Ovary (tissue), 3 donors: ENCODE measurements around the gene LARP4B.

Source experiments
- POLR2A ChIP-seq: fragments of 450-650 bp; IDR thresholded peaks from one replicate; pipeline ENCODE4 v1.6.1; 2017; ENCODE audit warnings: antibody characterized with exemption, mild to moderate bottlenecking, moderate library complexity
- TF ChIP-seq, protein P1 (sequence below), 3 donors: fragments of 450-650 bp in 2 of 3; fragments of 200-600 bp in 1 of 3; IDR thresholded peaks; one replicate each; pipeline versions ENCODE4 v1.5.1 to v1.8.0; 2016 to 2022; ENCODE audit warnings: antibody characterized with exemption in 3 of 3, mild to moderate bottlenecking in 1 of 3
- donor health status: DM: no; HTN: no; CAD: no.

DNA sequence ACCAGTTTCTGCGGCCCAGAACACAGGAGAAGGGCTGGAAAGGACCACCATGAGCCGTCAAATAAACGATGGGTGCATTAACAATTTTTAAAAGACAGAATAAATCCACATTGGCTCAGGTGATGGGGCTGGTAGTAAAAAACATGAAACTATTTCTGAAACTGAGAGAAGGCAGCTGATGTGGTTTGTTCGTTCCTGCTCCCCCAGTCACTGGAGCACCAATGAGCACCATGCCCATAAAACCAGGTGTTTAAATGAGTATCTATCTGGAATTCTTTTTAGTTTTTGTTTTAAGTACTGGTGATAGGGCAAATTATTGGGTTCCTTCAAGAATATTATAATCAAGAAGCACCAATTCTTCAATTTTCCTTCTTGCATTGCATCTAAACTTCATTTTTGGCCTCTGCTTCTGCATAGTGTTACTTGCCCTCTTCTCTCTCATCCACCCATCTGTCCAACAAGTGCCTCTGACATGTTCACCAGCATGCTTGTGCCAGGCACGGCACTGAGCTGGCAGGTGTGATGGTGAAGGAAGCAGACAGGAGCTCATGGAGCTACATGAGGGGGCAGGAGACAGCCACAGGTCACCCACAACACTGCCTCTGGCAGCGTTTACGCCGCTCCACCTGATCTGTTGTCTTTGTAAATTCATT, 65.5 kb downstream of the LARP4B start:
- no peak for TF ChIP-seq POLR2A
- TF ChIP-seq, protein P1, sequence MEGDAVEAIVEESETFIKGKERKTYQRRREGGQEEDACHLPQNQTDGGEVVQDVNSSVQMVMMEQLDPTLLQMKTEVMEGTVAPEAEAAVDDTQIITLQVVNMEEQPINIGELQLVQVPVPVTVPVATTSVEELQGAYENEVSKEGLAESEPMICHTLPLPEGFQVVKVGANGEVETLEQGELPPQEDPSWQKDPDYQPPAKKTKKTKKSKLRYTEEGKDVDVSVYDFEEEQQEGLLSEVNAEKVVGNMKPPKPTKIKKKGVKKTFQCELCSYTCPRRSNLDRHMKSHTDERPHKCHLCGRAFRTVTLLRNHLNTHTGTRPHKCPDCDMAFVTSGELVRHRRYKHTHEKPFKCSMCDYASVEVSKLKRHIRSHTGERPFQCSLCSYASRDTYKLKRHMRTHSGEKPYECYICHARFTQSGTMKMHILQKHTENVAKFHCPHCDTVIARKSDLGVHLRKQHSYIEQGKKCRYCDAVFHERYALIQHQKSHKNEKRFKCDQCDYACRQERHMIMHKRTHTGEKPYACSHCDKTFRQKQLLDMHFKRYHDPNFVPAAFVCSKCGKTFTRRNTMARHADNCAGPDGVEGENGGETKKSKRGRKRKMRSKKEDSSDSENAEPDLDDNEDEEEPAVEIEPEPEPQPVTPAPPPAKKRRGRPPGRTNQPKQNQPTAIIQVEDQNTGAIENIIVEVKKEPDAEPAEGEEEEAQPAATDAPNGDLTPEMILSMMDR (IDR thresholded peaks at IDR 0.05): no peak
